ENCODE data around the gene NACC2.

The NACC2 gene

GRCh38 chr9:136096505-136097001 is 1.5 kb upstream of the NACC2 start:
- DNase-seq, result no peak

GRCh38 chr9:136093995-136094881 is 851 bp downstream of the NACC2 start:
- peak in 11 of 58 donors; percentile 20 to 43 (median 31) for DNase-seq

- no peak for DNase-seq
Observed at GRCh38 chr9:136093346-136093986, 1.6 kb downstream of the NACC2 start.

GRCh38 chr9:136092741-136093140 is 2.3 kb downstream of the NACC2 start:
- no peak for DNase-seq

- no peak for DNase-seq
Observed at GRCh38 chr9:136092353-136092650, 2.8 kb downstream of the NACC2 start.

- no peak for DNase-seq
Observed at GRCh38 chr9:136091582-136092352, 3.3 kb downstream of the NACC2 start.

GRCh38 chr9:136090768-136091581 is 4.1 kb downstream of the NACC2 start:
- peak in 3 of 58 donors; percentile 23 to 40 (median 27) for DNase-seq

GRCh38 chr9:136090056-136090735 is 4.9 kb downstream of the NACC2 start:
- no peak for DNase-seq

- no peak for DNase-seq
Observed at GRCh38 chr9:136089697-136090045, 5.4 kb downstream of the NACC2 start.

GRCh38 chr9:136088939-136089696 is 6.0 kb downstream of the NACC2 start:
- DNase-seq, result peak in 4 of 58 donors; percentile 40 to 58 (median 48)

GRCh38 chr9:136088481-136088938 is 6.6 kb downstream of the NACC2 start:
- DNase-seq, result no peak

GRCh38 chr9:136087741-136088480 is 7.2 kb downstream of the NACC2 start:
- no peak for DNase-seq

- no peak for DNase-seq
Observed at GRCh38 chr9:136086951-136087740, 7.9 kb downstream of the NACC2 start.

- DNase-seq, result peak in 27 of 58 donors; percentile 51 to 86 (median 70)
Observed at GRCh38 chr9:136086213-136086881, 8.7 kb downstream of the NACC2 start.

GRCh38 chr9:136085815-136086212 is 9.3 kb downstream of the NACC2 start:
- DNase-seq, result peak in 53 of 58 donors; percentile 60 to 93 (median 82)

- DNase-seq, result no peak
Observed at GRCh38 chr9:136084063-136084944, 10.8 kb downstream of the NACC2 start.
